Endothelial cell of umbilical vein (primary cell): Measurements from ENCODE around the gene FLT3LG. TPM values are rescaled to one million over a fixed set of nuclear protein-coding genes. Genes with fewer than 3 reads are reported as not detected.

Source experiments
- BruUV-seq: library from RNA; stranded (reverse); fragments of 400-500 nt; replicated peaks from 2 replicates; lab custom pipeline; 2021; lab: Mats Ljungman, UMichigan
- CTCF ChIA-PET: fragments of 300-600, 350-600 bp; sonication (Branson Sonifier 250); formaldehyde crosslinking; loops from one replicate; lab custom pipeline; 2021; ENCODE audit warnings: antibody characterized with exemption, inconsistent platforms; lab: Charles Lee
- POLR2A ChIA-PET: fragments of 300-600, 350-600 bp; sonication (Branson Sonifier 250); formaldehyde crosslinking; loops from one replicate; lab custom pipeline; 2021; ENCODE audit warnings: antibody characterized with exemption, inconsistent platforms; lab: Charles Lee
- DNase-seq: peaks from one replicate; pipeline ENCODE4 v3.0.0-alpha.2; 2011; ENCODE audit warnings: low read depth, low spot score
- FAIRE-seq: peaks from 2 replicates; lab custom pipeline; 2011; peaks lifted over from hg19 to GRCh38; lab: Jason Lieb, UNC
- H2AFZ ChIP-seq: 2 replicates; pipeline ENCODE4 v1.6.0; 2012; ENCODE audit warnings: low read depth, low read length, control low read depth, inconsistent platforms
- H3K27ac ChIP-seq: 2 replicates; pipeline ENCODE4 v1.5.1; 2011; ENCODE audit warnings: low read depth, mild to moderate bottlenecking, control low read depth, low read length, moderate library complexity; ENCODE audit not compliant: insufficient read depth
- H3K27me3 ChIP-seq, 2 experiments: 2 replicates each; pipeline versions ENCODE4 v1.6.0 to v1.6.1; 2011; ENCODE audit warnings: low read length in 2 of 2, mixed read lengths in 1 of 2; ENCODE audit not compliant: control insufficient read depth in 2 of 2, insufficient read depth in 2 of 2
- H3K36me3 ChIP-seq, 2 experiments: 2 replicates in 1 of 2; 3 replicates in 1 of 2; pipeline ENCODE4 v1.5.1; 2011; ENCODE audit warnings: low read length in 2 of 2, mild to moderate bottlenecking in 1 of 2, moderate library complexity in 1 of 2; ENCODE audit not compliant: control insufficient read depth in 2 of 2, insufficient read depth in 2 of 2; ENCODE audit errors: extremely low read depth in 1 of 2
- H3K4me1 ChIP-seq: 3 replicates; pipeline ENCODE4 v1.5.1; 2011; ENCODE audit warnings: mild to moderate bottlenecking, low read length; ENCODE audit not compliant: control insufficient read depth, insufficient read depth; ENCODE audit errors: extremely low read depth
- H3K4me2 ChIP-seq: 2 replicates; pipeline ENCODE4 v1.6.1; 2011; ENCODE audit warnings: low read length, control low read depth, mixed read lengths; ENCODE audit not compliant: insufficient read depth
- H3K4me3 ChIP-seq, 3 experiments: fragments of 200-600 bp in 1 of 3; sonication (generic), shearing (Covaris generic) in 1 of 3; replicated peaks in 1 of 3; 2 replicates each; pipeline ENCODE4 v1.5.1; 2011 to 2016; ENCODE audit warnings: control low read depth in 3 of 3, low read length in 3 of 3, mild to moderate bottlenecking in 2 of 3, inconsistent platforms in 1 of 3, low read depth in 1 of 3, moderate library complexity in 1 of 3; ENCODE audit not compliant: insufficient read depth in 1 of 3
- H3K79me2 ChIP-seq: 2 replicates; pipeline ENCODE4 v1.6.0; 2012; ENCODE audit warnings: low read length, inconsistent platforms; ENCODE audit not compliant: control insufficient read depth, insufficient read depth
- H3K9ac ChIP-seq: replicated peaks from 2 replicates; pipeline ENCODE3; 2011; ENCODE audit warnings: low read length, control low read depth; ENCODE audit not compliant: insufficient read depth; ENCODE audit errors: extremely low read depth
- H3K9me1 ChIP-seq: replicated peaks from 3 replicates; pipeline ENCODE4 v1.6.0; 2011; ENCODE audit warnings: mild to moderate bottlenecking, low read length; ENCODE audit not compliant: control insufficient read depth, insufficient read depth; ENCODE audit errors: extremely low read depth
- H3K9me3 ChIP-seq: replicated peaks from 2 replicates; pipeline ENCODE4 v1.5.1; 2012; ENCODE audit warnings: low read length, inconsistent platforms; ENCODE audit not compliant: control insufficient read depth, insufficient read depth
- H4K20me1 ChIP-seq: replicated peaks from 2 replicates; pipeline ENCODE3; 2011; ENCODE audit warnings: mild to moderate bottlenecking, low read length; ENCODE audit not compliant: control insufficient read depth, insufficient read depth; ENCODE audit errors: extremely low read depth
- EZH2 ChIP-seq: IDR thresholded peaks from 2 replicates; pipeline ENCODE4 v1.6.1; 2012; ENCODE audit warnings: borderline replicate concordance, low read depth, mild to moderate bottlenecking, moderate library complexity, low read length, inconsistent platforms; ENCODE audit not compliant: severe bottlenecking
- FOS ChIP-seq: IDR thresholded peaks from 2 replicates; pipeline ENCODE4 v1.6.1; 2011; ENCODE audit warnings: mild to moderate bottlenecking, low read length, moderate library complexity, borderline replicate concordance; ENCODE audit not compliant: insufficient read depth
- GATA2 ChIP-seq: IDR thresholded peaks from 2 replicates; pipeline ENCODE4 v1.7.0; 2011; ENCODE audit warnings: low read depth, mild to moderate bottlenecking, moderate library complexity, mixed read lengths, low read length; ENCODE audit not compliant: insufficient read length, insufficient read depth
- JUN ChIP-seq: IDR thresholded peaks from 2 replicates; pipeline ENCODE4 v1.6.1; 2011; ENCODE audit warnings: borderline replicate concordance, low read depth; ENCODE audit not compliant: insufficient read length, insufficient read depth
- MYC ChIP-seq: IDR thresholded peaks from one replicate; pipeline ENCODE4 v1.6.1; 2011; ENCODE audit warnings: mild to moderate bottlenecking, low read depth, low read length
- POLR2A ChIP-seq: IDR thresholded peaks from 2 replicates; pipeline ENCODE4 v1.6.1; 2012; ENCODE audit warnings: low read depth, mild to moderate bottlenecking, control low read depth, low read length
- POLR2AphosphoS5 ChIP-seq: IDR thresholded peaks from 2 replicates; pipeline ENCODE4 v1.6.1; 2012; ENCODE audit warnings: low read depth, mild to moderate bottlenecking, control low read depth, low read length, moderate library complexity; ENCODE audit not compliant: insufficient read depth
- dilution Hi-C: fragments of 300-500 bp; cut with MboI; formaldehyde crosslinking; loops from one replicate; pipeline ENCODE4 v1.15.0; 2019; ENCODE audit warnings: low sequenced_read_pairs; ENCODE audit not compliant: extremely low pct_ligation_motif_present
- intact Hi-C: fragments of 100-400 bp; cut with micrococcal nuclease; formaldehyde crosslinking; loops from one replicate; pipeline ENCODE4 v1.10.0; 2022
- polyA plus RNA-seq, 4 experiments: library from polyadenylated mRNA; depleted of rRNA in 3 of 4; stranded (reverse) in 3 of 4; unstranded in 1 of 4; fragments of >200 nt; gene quantifications; 2 replicates each; pipeline versions ENCODE4 v1.2.1 to v1.2.3, GENCODE V29; 2011 to 2012; ENCODE audit warnings: missing spikeins in 1 of 4
- total RNA-seq: library from RNA; stranded (reverse); gene quantifications from 2 replicates; pipeline ENCODE4 v1.2.3, GENCODE V29; 2021
- TF ChIP-seq, protein P1 (sequence below): IDR thresholded peaks from 2 replicates; pipeline ENCODE4 v1.6.1; 2011; ENCODE audit not compliant: insufficient read depth, insufficient read length
- TF ChIP-seq, protein P2 (sequence below), 2 donors: IDR thresholded peaks; 1 replicate in 1 of 2; 2 replicates in 1 of 2; pipeline ENCODE4 v1.5.1; 2011; ENCODE audit warnings: low read length in 2 of 2, mild to moderate bottlenecking in 2 of 2, moderate library complexity in 2 of 2, control low read depth in 1 of 2, inconsistent platforms in 1 of 2, low read depth in 1 of 2; ENCODE audit not compliant: insufficient read depth in 1 of 2; ENCODE audit errors: extremely low read depth in 1 of 2

The FLT3LG gene
- total and polyA plus RNA-seq, 2 donors (not counting 3 experiments of a cell fraction or from before 2014, with no cell fraction given) = 5.0 to 5.7 TPM

DNA sequence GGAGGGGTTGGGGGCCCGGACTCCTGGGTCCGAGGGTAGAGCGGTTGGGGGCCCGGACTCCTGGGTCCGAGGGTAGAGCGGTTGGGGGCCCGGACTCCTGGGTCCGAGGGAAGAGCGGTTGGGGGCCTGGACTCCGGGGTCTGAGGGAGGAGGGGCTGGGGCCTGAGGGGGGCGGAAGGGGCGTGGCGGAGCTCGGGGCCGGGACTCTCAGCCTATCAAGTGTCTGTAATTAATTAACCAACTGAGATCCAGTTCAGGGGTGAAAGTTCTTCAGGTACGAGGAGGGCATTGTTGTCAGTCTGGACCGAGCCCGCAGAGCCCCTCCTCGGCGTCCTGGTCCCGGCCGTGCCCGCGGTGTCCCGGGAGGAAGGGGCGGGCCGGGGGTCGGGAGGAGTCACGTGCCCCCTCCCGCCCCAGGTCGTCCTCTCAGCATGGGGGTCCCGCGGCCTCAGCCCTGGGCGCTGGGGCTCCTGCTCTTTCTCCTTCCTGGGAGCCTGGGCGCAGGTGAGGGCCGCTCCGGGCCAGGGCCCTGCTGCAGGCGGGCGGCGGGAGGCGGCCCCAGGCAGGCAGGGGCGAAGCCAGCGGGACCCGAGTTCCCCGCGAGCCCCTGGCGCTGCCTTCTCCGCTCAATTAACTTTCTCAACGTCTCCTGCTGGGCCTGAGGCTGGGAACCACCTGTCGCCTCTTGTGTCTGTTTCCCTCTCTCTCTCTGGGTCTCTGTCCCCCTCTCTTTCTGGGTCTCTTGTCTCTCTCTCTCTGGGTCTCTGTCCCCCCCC is 39.1 kb downstream of the FLT3LG start:
- DNase-seq = peak; percentile 44
- Histone ChIP-seq H3K4me3 (peak overlapping the region; percentile 60 to 81 (median 66)), H3K79me2 (no peaks in the 10 kb centered on the region), H3K9ac (peak overlapping the region; percentile 47), H3K36me3 (peaks cover 0 to 1% of the 10 kb centered on the region in 2 experiments), H3K27ac (peak overlapping the region; percentile 6), H2AFZ (peak overlapping the region; percentile 85), H3K4me1 (peaks cover 15% of the 10 kb centered on the region), H3K9me1 (no peaks in the 10 kb centered on the region), H3K9me3 (no peaks in the 10 kb centered on the region), H3K4me2 (peak overlapping the region; percentile 89), H3K27me3 (no peaks in the 10 kb centered on the region), H4K20me1 (no peaks in the 10 kb centered on the region)
- intact Hi-C loops (loop anchor here (1.0 kb wide), 1 partner anchor 38 kb away; no protein-coding TSS in a partner anchor), dilution Hi-C loops (no loop called here)
- BruUV-seq = no TSS peak
- TF ChIP-seq JUN (no peak), POLR2AphosphoS5 (peak; percentile 5), GATA2 (no peak), POLR2A (no peak), FOS (no peak), MYC (no peak)
- FAIRE-seq = peak; percentile 24
- ChIA-PET POLR2A (interaction anchor here (0.6 to 0.8 kb wide), 3 partner anchors 14 to 127 kb away, joined by 3 to 8 read pairs (median 3); partner anchors contain the start of genes RCN3 and RRAS), CTCF (interaction anchor here (0.7 to 2.3 kb wide), 3 partner anchors 10 to 57 kb away, joined by 3 to 22 read pairs (median 10); no protein-coding TSS in a partner anchor)

DNA sequence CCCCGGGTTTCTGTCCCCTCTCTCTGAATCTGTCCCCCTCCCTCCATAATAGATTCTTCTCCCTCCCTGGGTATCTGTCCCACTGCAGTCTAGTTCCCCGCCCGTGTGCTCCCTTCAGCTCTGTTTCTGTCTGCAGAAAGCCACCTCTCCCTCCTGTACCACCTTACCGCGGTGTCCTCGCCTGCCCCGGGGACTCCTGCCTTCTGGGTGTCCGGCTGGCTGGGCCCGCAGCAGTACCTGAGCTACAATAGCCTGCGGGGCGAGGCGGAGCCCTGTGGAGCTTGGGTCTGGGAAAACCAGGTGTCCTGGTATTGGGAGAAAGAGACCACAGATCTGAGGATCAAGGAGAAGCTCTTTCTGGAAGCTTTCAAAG is 39.7 kb downstream of the FLT3LG start:
- no peaks in the 10 kb centered on the region for H3K9me1 ChIP-seq
- peaks cover 15% of the 10 kb centered on the region for H3K4me1 ChIP-seq
- H3K4me2 ChIP-seq = no peak overlapping the region
- dilution Hi-C loops = no loop called here
- TF ChIP-seq, protein P1, sequence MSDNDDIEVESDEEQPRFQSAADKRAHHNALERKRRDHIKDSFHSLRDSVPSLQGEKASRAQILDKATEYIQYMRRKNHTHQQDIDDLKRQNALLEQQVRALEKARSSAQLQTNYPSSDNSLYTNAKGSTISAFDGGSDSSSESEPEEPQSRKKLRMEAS = no peak
- no peak for TF ChIP-seq JUN
- TF ChIP-seq FOS = no peak
- TF ChIP-seq POLR2AphosphoS5 = no peak
- no peak for TF ChIP-seq POLR2A
- TF ChIP-seq, protein P2, sequence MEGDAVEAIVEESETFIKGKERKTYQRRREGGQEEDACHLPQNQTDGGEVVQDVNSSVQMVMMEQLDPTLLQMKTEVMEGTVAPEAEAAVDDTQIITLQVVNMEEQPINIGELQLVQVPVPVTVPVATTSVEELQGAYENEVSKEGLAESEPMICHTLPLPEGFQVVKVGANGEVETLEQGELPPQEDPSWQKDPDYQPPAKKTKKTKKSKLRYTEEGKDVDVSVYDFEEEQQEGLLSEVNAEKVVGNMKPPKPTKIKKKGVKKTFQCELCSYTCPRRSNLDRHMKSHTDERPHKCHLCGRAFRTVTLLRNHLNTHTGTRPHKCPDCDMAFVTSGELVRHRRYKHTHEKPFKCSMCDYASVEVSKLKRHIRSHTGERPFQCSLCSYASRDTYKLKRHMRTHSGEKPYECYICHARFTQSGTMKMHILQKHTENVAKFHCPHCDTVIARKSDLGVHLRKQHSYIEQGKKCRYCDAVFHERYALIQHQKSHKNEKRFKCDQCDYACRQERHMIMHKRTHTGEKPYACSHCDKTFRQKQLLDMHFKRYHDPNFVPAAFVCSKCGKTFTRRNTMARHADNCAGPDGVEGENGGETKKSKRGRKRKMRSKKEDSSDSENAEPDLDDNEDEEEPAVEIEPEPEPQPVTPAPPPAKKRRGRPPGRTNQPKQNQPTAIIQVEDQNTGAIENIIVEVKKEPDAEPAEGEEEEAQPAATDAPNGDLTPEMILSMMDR (IDR thresholded peaks at IDR 0.05; ENCODE audit: extremely low read depth in 1 of 2, insufficient read depth in 1 of 2, low read depth in 1 of 2, low read length in 2 of 2) = no peak
- no peak for TF ChIP-seq GATA2
- no peak for TF ChIP-seq MYC
- TF ChIP-seq EZH2 = no peak
- no peaks in the 10 kb centered on the region for H3K27me3 ChIP-seq
- peak overlapping the region; percentile 47 for H3K9ac ChIP-seq
- no peaks in the 10 kb centered on the region for H3K79me2 ChIP-seq
- no peaks in the 10 kb centered on the region for H3K9me3 ChIP-seq
- no peaks in the 10 kb centered on the region for H4K20me1 ChIP-seq
- ChIA-PET CTCF (interaction anchor here (1.2 to 2.3 kb wide), 3 partner anchors 14 to 56 kb away, joined by 4 to 22 read pairs (median 10); partner anchors contain the start of gene RCN3), POLR2A (interaction anchor here (0.8 kb wide), 1 partner anchor 14 kb away, joined by 3 read pairs; the partner anchor contains the start of gene RCN3)
- BruUV-seq = TSS peak; percentile 29
- no peak overlapping the region for H3K27ac ChIP-seq
- H2AFZ ChIP-seq = no peak overlapping the region
- intact Hi-C loops = no loop called here
- no peak for FAIRE-seq
- peak overlapping the region in 1 of 3 experiments; percentile 66 for H3K4me3 ChIP-seq
- DNase-seq = no peak
- peaks cover 0 to 1% of the 10 kb centered on the region in 2 experiments for H3K36me3 ChIP-seq
